HFF-Myc (cell line): ENCODE results near the gene NDUFV1.
"Not testable (repeated sequence)": the region's sequence is repeated elsewhere in the genome, so short reads cannot be mapped to it uniquely, and the experiment has no call there.

ENCODE experiments used
- DNase-seq: peaks from one replicate; pipeline ENCODE4 v3.0.0-alpha.2; 2011; ENCODE audit warnings: low read depth; ENCODE audit errors: extremely low read depth
- H3K4me3 ChIP-seq: replicated peaks from 2 replicates; pipeline ENCODE4 v1.5.1; 2011; ENCODE audit warnings: low read depth, mild to moderate bottlenecking, control low read depth, low read length
- TF ChIP-seq, protein P1 (sequence below): IDR thresholded peaks from 2 replicates; pipeline ENCODE4 v1.5.1; 2012; ENCODE audit warnings: mild to moderate bottlenecking, low read depth, low read length, control low read depth; ENCODE audit errors: missing control alignments

The NDUFV1 gene

GRCh38 chr11:67606492-67607295 lies at the start of gene NDUFV1:
Gene NDUFV1 (plus strand): TSS chr11:67606936. CDS start chr11:67607005, 69 bp downstream.
- TF ChIP-seq, protein P1, sequence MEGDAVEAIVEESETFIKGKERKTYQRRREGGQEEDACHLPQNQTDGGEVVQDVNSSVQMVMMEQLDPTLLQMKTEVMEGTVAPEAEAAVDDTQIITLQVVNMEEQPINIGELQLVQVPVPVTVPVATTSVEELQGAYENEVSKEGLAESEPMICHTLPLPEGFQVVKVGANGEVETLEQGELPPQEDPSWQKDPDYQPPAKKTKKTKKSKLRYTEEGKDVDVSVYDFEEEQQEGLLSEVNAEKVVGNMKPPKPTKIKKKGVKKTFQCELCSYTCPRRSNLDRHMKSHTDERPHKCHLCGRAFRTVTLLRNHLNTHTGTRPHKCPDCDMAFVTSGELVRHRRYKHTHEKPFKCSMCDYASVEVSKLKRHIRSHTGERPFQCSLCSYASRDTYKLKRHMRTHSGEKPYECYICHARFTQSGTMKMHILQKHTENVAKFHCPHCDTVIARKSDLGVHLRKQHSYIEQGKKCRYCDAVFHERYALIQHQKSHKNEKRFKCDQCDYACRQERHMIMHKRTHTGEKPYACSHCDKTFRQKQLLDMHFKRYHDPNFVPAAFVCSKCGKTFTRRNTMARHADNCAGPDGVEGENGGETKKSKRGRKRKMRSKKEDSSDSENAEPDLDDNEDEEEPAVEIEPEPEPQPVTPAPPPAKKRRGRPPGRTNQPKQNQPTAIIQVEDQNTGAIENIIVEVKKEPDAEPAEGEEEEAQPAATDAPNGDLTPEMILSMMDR, result peak; percentile 45

GRCh38 chr11:67558084-67558772 lies 48.5 kb upstream of the NDUFV1 start:
- no peak overlapping the region for H3K4me3 ChIP-seq

More at GRCh38 chr11:67606492-67607295, at the start of gene NDUFV1:
- DNase-seq, result peak; percentile 62
- peak within 1 kb of the TSS; percentile 99 for H3K4me3 ChIP-seq

GRCh38 chr11:67561971-67562619 lies 44.6 kb upstream of the NDUFV1 start:
- no peak overlapping the region for H3K4me3 ChIP-seq
- no peak for DNase-seq

More at GRCh38 chr11:67558084-67558772, 48.5 kb upstream of the NDUFV1 start:
- TF ChIP-seq, protein P1, result no peak
- no peak for DNase-seq

DNA sequence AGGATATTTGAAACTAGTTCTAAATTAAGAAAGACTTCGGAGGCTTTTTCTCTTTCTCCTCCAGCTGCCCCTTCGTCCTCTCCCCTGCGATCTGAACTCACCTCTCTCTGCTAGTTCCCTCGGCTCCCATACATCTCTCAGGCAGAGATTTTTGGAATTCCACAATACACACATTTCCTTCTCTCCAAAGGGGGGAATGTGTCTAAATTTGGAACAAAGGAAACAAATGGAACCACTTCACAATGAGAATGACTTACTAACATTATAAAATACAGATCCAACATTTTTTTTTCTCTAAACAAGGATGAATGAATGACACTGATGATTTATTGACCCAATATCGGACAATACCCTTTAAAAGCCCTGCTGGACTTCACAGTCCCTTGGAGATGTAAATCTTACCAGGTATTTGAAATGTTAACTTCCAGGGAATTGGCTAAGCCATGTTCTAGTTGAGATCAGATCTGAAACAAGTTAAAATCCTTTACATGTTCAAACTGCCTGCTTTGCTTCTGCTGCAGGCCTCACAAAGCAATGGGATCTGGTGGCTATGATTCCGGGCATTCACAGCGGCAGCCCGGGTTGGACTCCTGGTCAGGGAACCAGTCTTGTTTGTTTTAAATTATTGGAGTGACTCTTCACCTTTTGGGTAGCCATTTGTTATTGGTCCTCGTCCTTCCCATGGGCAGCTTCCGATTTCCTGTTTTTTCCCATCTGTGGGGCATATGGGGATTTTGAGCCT lies 43.6 kb upstream of the NDUFV1 start:
- TF ChIP-seq, protein P1, result no peak
- H3K4me3 ChIP-seq, result no peak overlapping the region
- no peak for DNase-seq

More at GRCh38 chr11:67561971-67562619, 44.6 kb upstream of the NDUFV1 start:
- TF ChIP-seq, protein P1, result no peak

DNA sequence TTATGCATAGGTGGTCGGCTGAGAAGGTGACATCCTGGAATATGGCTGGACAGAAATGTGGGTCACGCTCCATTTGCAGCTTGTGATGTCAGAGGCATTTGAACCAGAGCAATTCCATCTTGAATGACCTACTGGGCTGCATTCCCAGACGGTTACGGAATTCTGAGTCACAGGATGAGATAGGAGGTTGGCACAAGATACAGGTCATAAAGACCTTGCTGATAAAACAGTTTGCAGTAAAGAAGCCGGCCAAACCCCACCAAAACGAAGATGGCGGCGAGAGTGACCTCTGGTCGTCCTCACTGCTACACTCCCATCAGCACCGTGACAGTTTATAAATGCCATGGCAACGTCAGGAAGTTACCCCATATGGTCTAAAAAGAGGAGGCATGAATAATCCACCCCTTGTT lies 43.0 kb upstream of the NDUFV1 start:
- peak; percentile 44 for DNase-seq
- not testable (repeated sequence) for H3K4me3 ChIP-seq

- TF ChIP-seq, protein P1, result no peak
- H3K4me3 ChIP-seq, result no peak overlapping the region
- DNase-seq, result no peak
These were observed 42.5 kb upstream of the NDUFV1 start for GRCh38 chr11:67564230-67564629.
